GM19035 (cell line): Measurements from ENCODE around the gene AWAT2.

ENCODE experiments used
- ATAC-seq: cut with Tn5 transposase; IDR thresholded peaks from one replicate; pipeline ENCODE4 v1.9.1; 2021; ENCODE audit not compliant: unreplicated experiment

AWAT2 gene

GRCh38 chrX:70049925-70050324 is at the start of gene AWAT2:
Gene AWAT2 (minus strand): TSS chrX:70049938. CDS start chrX:70049932, 6 bp downstream.
- no peak for ATAC-seq

GRCh38 chrX:70096052-70096451 is 46.3 kb upstream of the AWAT2 start:
- ATAC-seq = no peak

GRCh38 chrX:70092247-70092646 is 42.5 kb upstream of the AWAT2 start:
- ATAC-seq = no peak

- ATAC-seq = no peak
These were observed 40.0 kb upstream of the AWAT2 start for GRCh38 chrX:70089604-70090297.

- ATAC-seq = no peak
These were observed 39.0 kb upstream of the AWAT2 start for GRCh38 chrX:70088751-70089150.

GRCh38 chrX:70087857-70088630 is 38.3 kb upstream of the AWAT2 start:
- ATAC-seq = no peak

- no peak for ATAC-seq
These were observed 35.0 kb upstream of the AWAT2 start for GRCh38 chrX:70084592-70085240.

GRCh38 chrX:70082723-70083122 is 33.0 kb upstream of the AWAT2 start:
- no peak for ATAC-seq

GRCh38 chrX:70079870-70080269 is 30.1 kb upstream of the AWAT2 start:
- no peak for ATAC-seq

- no peak for ATAC-seq
These were observed 29.6 kb upstream of the AWAT2 start for GRCh38 chrX:70079297-70079696.

GRCh38 chrX:70066646-70067045 is 16.9 kb upstream of the AWAT2 start:
- no peak for ATAC-seq

GRCh38 chrX:70062961-70063550 is 13.3 kb upstream of the AWAT2 start:
- ATAC-seq = no peak

GRCh38 chrX:70062076-70062475 is 12.3 kb upstream of the AWAT2 start, which contains the start of gene OTUD6A:
Gene OTUD6A (plus strand): TSS chrX:70062457. CDS start chrX:70062525, 68 bp downstream.
- no peak for ATAC-seq

GRCh38 chrX:70054391-70054790 is 4.7 kb upstream of the AWAT2 start:
- no peak for ATAC-seq

- ATAC-seq = no peak
These were observed 3.3 kb upstream of the AWAT2 start for GRCh38 chrX:70052895-70053615.

- no peak for ATAC-seq
These were observed 332 bp downstream of the AWAT2 start for GRCh38 chrX:70049406-70049805.

- no peak for ATAC-seq
These were observed 2.8 kb downstream of the AWAT2 start for GRCh38 chrX:70046978-70047377.

- ATAC-seq = no peak
These were observed 5.0 kb downstream of the AWAT2 start for GRCh38 chrX:70044541-70045245.

- no peak for ATAC-seq
These were observed 6.1 kb downstream of the AWAT2 start for GRCh38 chrX:70043685-70044084.
